CD4-positive, alpha-beta memory T cell (primary cell): Measurements from ENCODE around the gene COL16A1. TPM values are rescaled to one million over a fixed set of nuclear protein-coding genes. Genes with fewer than 3 reads are reported as not detected.

Source experiments
- CTCF ChIA-PET: fragments of 350-600 bp; sonication (Branson Sonifier 250); formaldehyde crosslinking; loops from one replicate; lab custom pipeline; 2021; ENCODE audit warnings: inconsistent platforms; ENCODE audit not compliant: partially characterized antibody; lab: Charles Lee
- POLR2A ChIA-PET: fragments of 350-600 bp; sonication (Branson Sonifier 250); formaldehyde crosslinking; loops from one replicate; lab custom pipeline; 2021; ENCODE audit not compliant: partially characterized antibody; lab: Charles Lee
- DNase-seq, 5 donors: peaks; one replicate each; pipeline versions ENCODE4 v3.0.0 to v3.0.0-alpha.2; 2020 to 2022; ENCODE audit warnings: mixed read lengths in 1 of 5
- H3K27ac ChIP-seq: one replicate; pipeline ENCODE4 v1.7.0; 2013; ENCODE audit warnings: low read depth, low read length
- H3K27me3 ChIP-seq: 2 replicates; pipeline ENCODE4 v1.7.0; 2013; ENCODE audit warnings: mild to moderate bottlenecking, low read length, moderate library complexity; ENCODE audit not compliant: insufficient read depth
- H3K36me3 ChIP-seq: 2 replicates; pipeline ENCODE4 v1.7.0; 2013; ENCODE audit warnings: mild to moderate bottlenecking, low read length, moderate library complexity; ENCODE audit not compliant: insufficient read depth
- H3K4me1 ChIP-seq: 2 replicates; pipeline ENCODE4 v1.7.0; 2013; ENCODE audit warnings: mild to moderate bottlenecking, low read length, moderate library complexity; ENCODE audit not compliant: insufficient read depth
- H3K4me3 ChIP-seq, 2 donors: one replicate each; pipeline ENCODE4 v1.7.0; 2013; ENCODE audit warnings: low read length in 2 of 2, mild to moderate bottlenecking in 1 of 2
- H3K9me3 ChIP-seq, 2 donors: one replicate each; pipeline ENCODE4 v1.7.0; 2013; ENCODE audit warnings: low read length in 2 of 2, control low read depth in 1 of 2; ENCODE audit not compliant: control insufficient read depth in 1 of 2
- H3K27ac Mint-ChIP-seq, 7 donors: one replicate each; pipeline ENCODE4 v1.8.0; 2020 to 2021; ENCODE audit warnings: mixed read lengths in 7 of 7, mild to moderate bottlenecking in 6 of 7, inconsistent platforms in 3 of 7, moderate library complexity in 3 of 7
- H3K27me3 Mint-ChIP-seq, 2 donors: one replicate each; pipeline ENCODE4 v1.8.0; 2020 to 2021; ENCODE audit warnings: mixed read lengths in 2 of 2
- H3K36me3 Mint-ChIP-seq, 2 donors: one replicate each; pipeline ENCODE4 v1.8.0; 2020 to 2021; ENCODE audit warnings: mixed read lengths in 2 of 2, inconsistent platforms in 1 of 2, mild to moderate bottlenecking in 1 of 2
- H3K4me1 Mint-ChIP-seq, 4 donors: one replicate each; pipeline ENCODE4 v1.8.0; 2020 to 2021; ENCODE audit warnings: mixed read lengths in 4 of 4, mild to moderate bottlenecking in 1 of 4
- H3K4me3 Mint-ChIP-seq, 8 donors: one replicate each; pipeline ENCODE4 v1.8.0; 2020 to 2021; ENCODE audit warnings: mixed read lengths in 8 of 8, mild to moderate bottlenecking in 7 of 8, moderate library complexity in 6 of 8, inconsistent platforms in 3 of 8
- H3K9me3 Mint-ChIP-seq, 8 donors: one replicate each; pipeline ENCODE4 v1.8.0; 2020 to 2021; ENCODE audit warnings: mixed read lengths in 8 of 8, mild to moderate bottlenecking in 5 of 8, inconsistent platforms in 3 of 8, moderate library complexity in 1 of 8
- intact Hi-C: fragments of 100-400 bp; cut with micrococcal nuclease; formaldehyde crosslinking; loops from one replicate; pipeline ENCODE4 v1.15.1; 2023
- polyA plus RNA-seq, 2 donors: library from polyadenylated mRNA; unstranded; fragments of 300-500 nt; fragmentation: Illumina TruSeq; gene quantifications; one replicate each; pipeline ENCODE4 v1.2.3, GENCODE V29; 2021
- total RNA-seq, 2 experiments: library from RNA; stranded (reverse); gene quantifications; one replicate each; pipeline ENCODE4 v1.2.3, GENCODE V29; 2021

COL16A1 gene
- total and polyA plus RNA-seq, 4 experiments from 2014 or later = not detected

DNA sequence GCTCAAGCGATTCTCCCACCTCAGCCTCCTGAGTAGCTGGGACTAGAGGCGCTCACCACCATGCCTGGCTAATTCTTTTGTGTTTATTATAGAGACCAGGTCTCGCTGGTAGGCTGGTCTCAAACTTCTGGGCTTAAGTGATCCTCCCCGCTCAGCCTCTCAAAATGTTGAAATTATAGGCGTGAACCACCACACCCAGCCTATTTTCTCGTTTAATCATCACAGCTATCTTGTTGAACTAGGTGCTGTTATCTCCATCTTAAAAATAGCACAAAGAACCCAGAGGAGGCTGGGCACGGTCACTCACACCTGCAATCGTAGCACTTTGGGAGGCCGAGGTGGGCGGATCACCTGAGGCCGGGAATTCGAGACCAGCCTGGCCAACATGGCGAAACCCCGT is 28.1 kb downstream of the COL16A1 start:
- H3K27me3 Mint-ChIP-seq = peaks cover 5 to 6% of the 10 kb centered on the region in 2 donors
- no peaks in the 10 kb centered on the region for H3K9me3 Mint-ChIP-seq
- no peaks in the 10 kb centered on the region for H3K36me3 Mint-ChIP-seq
- no peak overlapping the region for H3K4me3 Mint-ChIP-seq
- Histone ChIP-seq H3K4me1 (peaks cover under 1% of the 10 kb centered on the region), H3K9me3 (no peaks in the 10 kb centered on the region), H3K36me3 (no peaks in the 10 kb centered on the region), H3K4me3 (no peak overlapping the region), H3K27me3 (peaks cover 2% of the 10 kb centered on the region), H3K27ac (no peak overlapping the region)
- no peak overlapping the region for H3K27ac Mint-ChIP-seq
- no peaks in the 10 kb centered on the region for H3K4me1 Mint-ChIP-seq
- POLR2A ChIA-PET = no interaction called here
- CTCF ChIA-PET = interaction anchor here (1.7 kb wide), 1 partner anchor 13 kb away, joined by 5 read pairs; no protein-coding TSS in a partner anchor
- DNase-seq = no peak
- intact Hi-C loops = no loop called here

DNA sequence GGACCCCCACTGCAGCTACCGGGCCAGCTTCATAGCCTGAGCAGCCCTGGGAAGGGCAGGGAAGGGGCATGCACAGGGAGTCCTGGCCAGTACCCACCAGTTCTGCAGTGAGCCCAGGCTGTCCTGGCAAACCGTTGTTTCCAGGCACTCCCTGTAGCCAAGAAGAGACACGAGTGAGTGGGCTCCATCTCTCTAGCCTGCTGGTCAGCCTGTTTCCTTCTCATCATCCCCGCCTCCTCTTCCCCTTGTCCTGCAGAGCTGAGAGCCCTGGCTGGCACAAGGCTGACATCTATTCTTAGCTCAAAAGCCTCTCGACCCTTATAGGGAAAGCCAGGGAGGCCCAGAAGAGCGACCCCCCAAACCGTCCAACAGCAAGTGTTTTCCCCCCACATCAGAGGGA is 28.7 kb downstream of the COL16A1 start:
- ChIA-PET CTCF (interaction anchor here (1.0 to 1.7 kb wide), 2 partner anchors 10 to 12 kb away, joined by 3 to 5 read pairs; no protein-coding TSS in a partner anchor), POLR2A (no interaction called here)
- no peak overlapping the region for H3K4me3 ChIP-seq
- H3K36me3 ChIP-seq = no peaks in the 10 kb centered on the region
- Mint-ChIP-seq H3K9me3 (no peaks in the 10 kb centered on the region), H3K4me1 (peaks cover 2 to 3% (median 2%) of the 10 kb centered on the region in 4 donors), H3K27ac (no peak overlapping the region), H3K36me3 (no peaks in the 10 kb centered on the region), H3K27me3 (peaks cover 8 to 9% of the 10 kb centered on the region in 2 donors), H3K4me3 (no peak overlapping the region)
- peaks cover 6% of the 10 kb centered on the region for H3K4me1 ChIP-seq
- no peaks in the 10 kb centered on the region for H3K9me3 ChIP-seq
- H3K27me3 ChIP-seq = peaks cover 5% of the 10 kb centered on the region
- no peak overlapping the region for H3K27ac ChIP-seq
- intact Hi-C loops = no loop called here
- DNase-seq = no peak

DNA sequence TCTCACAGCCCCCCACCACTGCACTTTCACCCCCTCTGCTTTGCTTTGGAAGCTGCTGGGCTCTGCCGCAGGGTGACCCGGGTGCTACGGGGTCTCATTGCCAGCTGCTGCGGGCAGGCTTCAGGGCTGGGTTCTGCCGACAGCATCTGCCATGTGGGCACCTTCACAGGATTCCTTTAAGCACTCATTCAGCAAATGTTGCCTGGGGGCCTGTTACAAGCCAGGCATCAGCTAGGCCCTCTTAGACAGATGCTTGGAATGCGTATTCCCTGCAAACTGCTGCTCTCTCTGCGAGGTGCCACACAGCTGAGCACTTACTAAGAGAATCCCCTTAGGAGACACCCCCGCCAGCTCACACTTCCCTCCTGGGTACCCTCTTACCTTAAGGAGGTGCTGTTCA is 29.2 kb downstream of the COL16A1 start:
- Histone ChIP-seq H3K36me3 (no peaks in the 10 kb centered on the region), H3K27ac (no peak overlapping the region), H3K9me3 (no peaks in the 10 kb centered on the region), H3K4me3 (no peak overlapping the region), H3K27me3 (peaks cover 5% of the 10 kb centered on the region), H3K4me1 (peaks cover 11% of the 10 kb centered on the region)
- no peaks in the 10 kb centered on the region for H3K36me3 Mint-ChIP-seq
- POLR2A ChIA-PET = no interaction called here
- H3K9me3 Mint-ChIP-seq = no peaks in the 10 kb centered on the region
- DNase-seq = no peak
- intact Hi-C loops = no loop called here
- H3K4me3 Mint-ChIP-seq = no peak overlapping the region
- no peak overlapping the region for H3K27ac Mint-ChIP-seq
- CTCF ChIA-PET = interaction anchor here (1.0 to 1.7 kb wide), 2 partner anchors 10 to 11 kb away, joined by 3 to 5 read pairs; no protein-coding TSS in a partner anchor
- peaks cover 5 to 9% (median 7%) of the 10 kb centered on the region in 4 donors for H3K4me1 Mint-ChIP-seq
- H3K27me3 Mint-ChIP-seq = peaks cover 10 to 11% of the 10 kb centered on the region in 2 donors

DNA sequence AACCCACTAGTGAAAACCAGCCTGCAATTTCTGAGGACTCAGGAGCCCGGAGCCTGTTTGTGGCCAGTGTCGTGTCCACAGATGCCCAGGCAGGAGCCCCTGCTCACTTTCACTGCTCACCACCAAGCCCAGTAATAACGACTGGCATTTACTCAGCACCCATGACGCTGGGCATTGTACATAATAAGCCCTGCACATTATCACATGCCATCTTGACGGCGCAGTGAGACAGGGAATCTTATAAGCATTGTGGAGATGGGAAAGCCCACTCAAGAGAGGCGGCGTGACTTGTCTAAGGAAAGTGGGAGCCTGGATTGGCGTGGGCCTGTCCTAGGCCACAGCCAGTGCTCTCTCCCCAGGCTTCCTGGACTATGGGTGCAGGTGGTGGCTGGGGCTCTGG is 30.4 kb downstream of the COL16A1 start:
- no peaks in the 10 kb centered on the region for H3K9me3 ChIP-seq
- ChIA-PET CTCF (interaction anchor here (0.8 kb wide), 1 partner anchor 116 kb away, joined by 3 read pairs; no protein-coding TSS in a partner anchor), POLR2A (no interaction called here)
- no peaks in the 10 kb centered on the region for H3K36me3 Mint-ChIP-seq
- H3K27me3 Mint-ChIP-seq = peaks cover 17 to 20% of the 10 kb centered on the region in 2 donors
- H3K27me3 ChIP-seq = peaks cover 5% of the 10 kb centered on the region
- no peak overlapping the region for H3K27ac Mint-ChIP-seq
- peaks cover 11% of the 10 kb centered on the region for H3K4me1 ChIP-seq
- H3K36me3 ChIP-seq = no peaks in the 10 kb centered on the region
- intact Hi-C loops = no loop called here
- H3K4me3 Mint-ChIP-seq = no peak overlapping the region
- no peak for DNase-seq
- peaks cover 0 to 1% (median 0%) of the 10 kb centered on the region in 8 donors for H3K9me3 Mint-ChIP-seq
- peaks cover 5 to 13% (median 10%) of the 10 kb centered on the region in 4 donors for H3K4me1 Mint-ChIP-seq
- no peak overlapping the region for H3K4me3 ChIP-seq
- H3K27ac ChIP-seq = no peak overlapping the region

DNA sequence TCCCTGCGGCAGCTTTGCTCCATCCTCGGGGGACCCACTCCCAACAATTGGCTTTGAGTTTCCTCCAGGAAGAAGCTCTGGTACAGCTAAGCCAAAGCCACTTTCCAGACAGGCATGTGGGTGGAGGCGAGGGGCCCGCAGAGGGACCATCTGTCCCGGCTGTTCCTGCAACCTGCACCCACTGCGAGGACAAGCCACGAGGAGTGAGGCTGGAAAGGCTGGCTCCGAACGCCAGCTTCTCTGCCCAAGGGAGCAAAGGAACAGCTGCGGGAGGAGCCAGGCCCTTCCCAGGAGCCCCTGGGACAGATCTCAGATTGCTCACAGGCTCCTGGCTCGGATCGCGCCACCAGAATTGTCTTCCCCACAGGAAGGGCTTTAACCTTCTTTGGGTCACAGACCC is 30.8 kb downstream of the COL16A1 start:
- peaks cover 5 to 13% (median 10%) of the 10 kb centered on the region in 4 donors for H3K4me1 Mint-ChIP-seq
- H3K9me3 Mint-ChIP-seq = peaks cover 0 to 1% (median 0%) of the 10 kb centered on the region in 8 donors
- H3K27ac Mint-ChIP-seq = no peak overlapping the region
- intact Hi-C loops = no loop called here
- Histone ChIP-seq H3K9me3 (no peaks in the 10 kb centered on the region), H3K4me3 (no peak overlapping the region), H3K36me3 (no peaks in the 10 kb centered on the region), H3K27ac (no peak overlapping the region), H3K27me3 (peaks cover 5% of the 10 kb centered on the region), H3K4me1 (peaks cover 11% of the 10 kb centered on the region)
- H3K27me3 Mint-ChIP-seq = peaks cover 17 to 20% of the 10 kb centered on the region in 2 donors
- no peak overlapping the region for H3K4me3 Mint-ChIP-seq
- POLR2A ChIA-PET = no interaction called here
- H3K36me3 Mint-ChIP-seq = no peaks in the 10 kb centered on the region
- CTCF ChIA-PET = interaction anchor here (0.8 kb wide), 1 partner anchor 116 kb away, joined by 3 read pairs; no protein-coding TSS in a partner anchor
- DNase-seq = no peak

DNA sequence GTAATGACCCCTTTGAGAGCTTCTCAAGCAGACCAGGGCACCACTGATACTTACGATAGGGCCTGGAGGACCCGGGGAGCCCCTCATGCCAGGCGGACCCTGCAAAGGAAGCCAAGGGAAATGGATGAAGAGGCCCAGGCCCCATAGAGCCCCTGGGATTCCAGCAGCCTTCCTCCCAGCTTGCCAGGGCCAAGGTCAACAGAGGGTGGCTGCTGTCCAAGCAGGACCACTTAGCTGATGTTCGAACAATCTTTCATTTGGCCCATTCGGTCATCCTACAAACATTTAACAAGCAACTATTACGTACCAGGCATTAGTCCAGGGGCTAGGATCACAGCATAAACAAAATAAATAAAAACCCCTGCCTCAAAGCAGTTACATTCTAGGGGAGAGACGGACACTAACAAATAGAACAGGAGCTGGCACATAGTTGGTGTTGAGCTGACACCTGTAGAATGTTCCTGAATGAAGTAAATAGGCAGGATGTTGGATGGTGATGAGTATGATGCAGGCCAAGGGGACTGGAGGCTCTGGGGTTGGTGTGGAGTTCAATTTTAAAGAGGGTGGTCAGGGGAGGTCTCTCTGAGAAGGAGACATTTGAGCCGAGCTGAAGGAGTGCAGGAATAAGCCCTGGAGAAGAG is 32.1 kb downstream of the COL16A1 start:
- DNase-seq = no peak
- Histone ChIP-seq H3K27ac (no peak overlapping the region), H3K36me3 (no peaks in the 10 kb centered on the region), H3K4me3 (no peak overlapping the region), H3K4me1 (peaks cover 11% of the 10 kb centered on the region), H3K27me3 (peaks cover 5% of the 10 kb centered on the region), H3K9me3 (no peaks in the 10 kb centered on the region)
- Mint-ChIP-seq H3K9me3 (peaks cover 0 to 1% (median 0%) of the 10 kb centered on the region in 8 donors), H3K36me3 (no peaks in the 10 kb centered on the region), H3K27ac (no peak overlapping the region), H3K4me3 (no peak overlapping the region), H3K27me3 (peaks cover 17 to 20% of the 10 kb centered on the region in 2 donors), H3K4me1 (peaks cover 5 to 13% (median 10%) of the 10 kb centered on the region in 4 donors)
- ChIA-PET CTCF (no interaction called here), POLR2A (no interaction called here)
- intact Hi-C loops = no loop called here

DNA sequence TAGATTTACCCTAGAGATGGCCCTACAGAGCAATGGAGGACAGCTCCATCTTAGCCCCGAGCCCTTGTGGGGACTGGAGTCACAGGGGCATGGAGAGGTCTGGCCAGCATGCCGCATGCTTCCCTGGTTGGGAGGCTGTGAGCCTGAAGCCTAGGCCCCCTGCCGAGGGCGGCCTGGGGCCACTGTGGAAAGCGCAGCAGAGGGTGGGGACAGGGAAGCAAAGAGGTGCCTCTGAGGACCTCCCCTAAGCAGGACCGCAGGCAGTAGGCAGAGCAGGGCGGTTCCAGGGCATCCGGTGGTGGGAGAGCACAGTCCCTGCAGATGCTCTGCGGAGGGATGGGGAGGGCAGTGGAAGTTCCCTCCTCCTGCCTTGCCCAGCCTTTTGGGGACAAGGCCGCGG is 32.7 kb downstream of the COL16A1 start:
- CTCF ChIA-PET = no interaction called here
- Mint-ChIP-seq H3K36me3 (no peaks in the 10 kb centered on the region), H3K27me3 (peaks cover 17 to 20% of the 10 kb centered on the region in 2 donors), H3K9me3 (peaks cover 0 to 1% (median 0%) of the 10 kb centered on the region in 8 donors), H3K4me3 (peak overlapping the region in 1 of 8 donors; percentile 53), H3K4me1 (peaks cover 5 to 13% (median 10%) of the 10 kb centered on the region in 4 donors), H3K27ac (no peak overlapping the region)
- intact Hi-C loops = no loop called here
- POLR2A ChIA-PET = no interaction called here
- H3K27me3 ChIP-seq = peaks cover 5% of the 10 kb centered on the region
- H3K36me3 ChIP-seq = no peaks in the 10 kb centered on the region
- peaks cover 11% of the 10 kb centered on the region for H3K4me1 ChIP-seq
- no peaks in the 10 kb centered on the region for H3K9me3 ChIP-seq
- no peak for DNase-seq
- H3K27ac ChIP-seq = no peak overlapping the region
- no peak overlapping the region for H3K4me3 ChIP-seq
